Ascending aorta (tissue), 2 donors: ENCODE data around the gene SLITRK5. TPM values are rescaled to one million over a fixed set of nuclear protein-coding genes. Genes with fewer than 3 reads are reported as not detected.

Experiments used
- DNase-seq, 2 donors: peaks; one replicate each; pipeline ENCODE4 v3.0.0-alpha.2; 2019; ENCODE audit warnings: low spot score in 2 of 2
- H3K27ac ChIP-seq, 2 donors: fragments of 200-600 bp; sonication (generic); one replicate each; pipeline ENCODE4 v1.5.1; 2016 to 2017; ENCODE audit warnings: mild to moderate bottlenecking in 1 of 2
- H3K27me3 ChIP-seq: fragments of 200-600 bp; sonication (generic); one replicate; pipeline ENCODE4 v1.5.1; 2017
- H3K36me3 ChIP-seq, 2 donors: fragments of 200-600 bp; sonication (generic); one replicate each; pipeline ENCODE4 v1.5.1; 2016
- H3K4me1 ChIP-seq, 2 donors: fragments of 200-600 bp; sonication (generic); one replicate each; pipeline ENCODE4 v1.5.1; 2016 to 2017; ENCODE audit warnings: mild to moderate bottlenecking in 1 of 2
- H3K4me3 ChIP-seq, 2 donors: fragments of 200-600 bp; sonication (generic); one replicate each; pipeline ENCODE4 v1.5.1; 2016 to 2017; ENCODE audit warnings: mild to moderate bottlenecking in 1 of 2
- H3K9me3 ChIP-seq, 2 donors: fragments of 200-600 bp; sonication (generic); one replicate each; pipeline ENCODE4 v1.5.1; 2016
- intact Hi-C: fragments of 100-400 bp; cut with DNase I; formaldehyde crosslinking; loops from one replicate; pipeline ENCODE4 v1.15.1; 2023
- total RNA-seq: library from RNA; depleted of rRNA; stranded (reverse); fragments of >200 nt; gene quantifications from one replicate; pipeline ENCODE4 v1.1.0, GENCODE V29; 2016
- TF ChIP-seq, protein P1 (sequence below), 3 experiments: fragments of 200-600 bp in 2 of 3; fragments of 450-650 bp in 1 of 3; sonication (generic) in 2 of 3; IDR thresholded peaks; one replicate each; pipeline ENCODE4 v1.5.1; 2016 to 2019; ENCODE audit warnings: antibody characterized with exemption in 3 of 3, mild to moderate bottlenecking in 1 of 3, moderate library complexity in 1 of 3

SLITRK5 gene
- total RNA-seq, 1 donor from 2014 or later, result not detected

DNA sequence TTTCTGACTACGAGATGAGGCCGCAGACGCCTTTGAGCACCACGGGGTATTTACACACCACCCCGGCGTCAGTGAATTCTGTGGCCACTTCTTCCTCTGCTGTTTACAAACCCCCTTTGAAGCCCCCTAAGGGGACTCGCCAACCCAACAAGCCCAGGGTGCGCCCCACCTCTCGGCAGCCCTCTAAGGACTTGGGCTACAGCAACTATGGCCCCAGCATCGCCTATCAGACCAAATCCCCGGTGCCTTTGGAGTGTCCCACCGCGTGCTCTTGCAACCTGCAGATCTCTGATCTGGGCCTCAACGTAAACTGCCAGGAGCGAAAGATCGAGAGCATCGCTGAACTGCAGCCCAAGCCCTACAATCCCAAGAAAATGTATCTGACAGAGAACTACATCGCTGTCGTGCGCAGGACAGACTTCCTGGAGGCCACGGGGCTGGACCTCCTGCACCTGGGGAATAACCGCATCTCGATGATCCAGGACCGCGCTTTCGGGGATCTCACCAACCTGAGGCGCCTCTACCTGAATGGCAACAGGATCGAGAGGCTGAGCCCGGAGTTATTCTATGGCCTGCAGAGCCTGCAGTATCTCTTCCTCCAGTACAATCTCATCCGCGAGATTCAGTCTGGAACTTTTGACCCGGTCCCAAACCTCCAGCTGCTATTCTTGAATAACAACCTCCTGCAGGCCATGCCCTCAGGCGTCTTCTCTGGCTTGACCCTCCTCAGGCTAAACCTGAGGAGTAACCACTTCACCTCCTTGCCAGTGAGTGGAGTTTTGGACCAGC, 5.3 kb downstream of the SLITRK5 start:
- intact Hi-C loops, result no loop called here
- TF ChIP-seq, protein P1, sequence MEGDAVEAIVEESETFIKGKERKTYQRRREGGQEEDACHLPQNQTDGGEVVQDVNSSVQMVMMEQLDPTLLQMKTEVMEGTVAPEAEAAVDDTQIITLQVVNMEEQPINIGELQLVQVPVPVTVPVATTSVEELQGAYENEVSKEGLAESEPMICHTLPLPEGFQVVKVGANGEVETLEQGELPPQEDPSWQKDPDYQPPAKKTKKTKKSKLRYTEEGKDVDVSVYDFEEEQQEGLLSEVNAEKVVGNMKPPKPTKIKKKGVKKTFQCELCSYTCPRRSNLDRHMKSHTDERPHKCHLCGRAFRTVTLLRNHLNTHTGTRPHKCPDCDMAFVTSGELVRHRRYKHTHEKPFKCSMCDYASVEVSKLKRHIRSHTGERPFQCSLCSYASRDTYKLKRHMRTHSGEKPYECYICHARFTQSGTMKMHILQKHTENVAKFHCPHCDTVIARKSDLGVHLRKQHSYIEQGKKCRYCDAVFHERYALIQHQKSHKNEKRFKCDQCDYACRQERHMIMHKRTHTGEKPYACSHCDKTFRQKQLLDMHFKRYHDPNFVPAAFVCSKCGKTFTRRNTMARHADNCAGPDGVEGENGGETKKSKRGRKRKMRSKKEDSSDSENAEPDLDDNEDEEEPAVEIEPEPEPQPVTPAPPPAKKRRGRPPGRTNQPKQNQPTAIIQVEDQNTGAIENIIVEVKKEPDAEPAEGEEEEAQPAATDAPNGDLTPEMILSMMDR (IDR thresholded peaks at IDR 0.05), result no peak
- no peak for DNase-seq
- Histone ChIP-seq H3K4me3 (no peak overlapping the region), H3K9me3 (no peaks in the 10 kb centered on the region), H3K27ac (no peak overlapping the region), H3K36me3 (no peaks in the 10 kb centered on the region), H3K4me1 (peaks cover 4 to 11% of the 10 kb centered on the region in 2 donors), H3K27me3 (peaks cover 15% of the 10 kb centered on the region)

DNA sequence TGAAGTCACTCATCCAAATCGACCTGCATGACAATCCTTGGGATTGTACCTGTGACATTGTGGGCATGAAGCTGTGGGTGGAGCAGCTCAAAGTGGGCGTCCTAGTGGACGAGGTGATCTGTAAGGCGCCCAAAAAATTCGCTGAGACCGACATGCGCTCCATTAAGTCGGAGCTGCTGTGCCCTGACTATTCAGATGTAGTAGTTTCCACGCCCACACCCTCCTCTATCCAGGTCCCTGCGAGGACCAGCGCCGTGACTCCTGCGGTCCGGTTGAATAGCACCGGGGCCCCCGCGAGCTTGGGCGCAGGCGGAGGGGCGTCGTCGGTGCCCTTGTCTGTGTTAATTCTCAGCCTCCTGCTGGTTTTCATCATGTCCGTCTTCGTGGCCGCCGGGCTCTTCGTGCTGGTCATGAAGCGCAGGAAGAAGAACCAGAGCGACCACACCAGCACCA, 5.9 kb downstream of the SLITRK5 start:
- no peaks in the 10 kb centered on the region for H3K36me3 ChIP-seq
- peak overlapping the region in 1 of 2 donors; percentile 60 for H3K4me3 ChIP-seq
- H3K9me3 ChIP-seq, result no peaks in the 10 kb centered on the region
- TF ChIP-seq, protein P1 (IDR thresholded peaks at IDR 0.05), result no peak
- peaks cover 4 to 5% of the 10 kb centered on the region in 2 donors for H3K4me1 ChIP-seq
- DNase-seq, result no peak
- H3K27ac ChIP-seq, result no peak overlapping the region
- intact Hi-C loops, result no loop called here
- H3K27me3 ChIP-seq, result peaks cover 11% of the 10 kb centered on the region

DNA sequence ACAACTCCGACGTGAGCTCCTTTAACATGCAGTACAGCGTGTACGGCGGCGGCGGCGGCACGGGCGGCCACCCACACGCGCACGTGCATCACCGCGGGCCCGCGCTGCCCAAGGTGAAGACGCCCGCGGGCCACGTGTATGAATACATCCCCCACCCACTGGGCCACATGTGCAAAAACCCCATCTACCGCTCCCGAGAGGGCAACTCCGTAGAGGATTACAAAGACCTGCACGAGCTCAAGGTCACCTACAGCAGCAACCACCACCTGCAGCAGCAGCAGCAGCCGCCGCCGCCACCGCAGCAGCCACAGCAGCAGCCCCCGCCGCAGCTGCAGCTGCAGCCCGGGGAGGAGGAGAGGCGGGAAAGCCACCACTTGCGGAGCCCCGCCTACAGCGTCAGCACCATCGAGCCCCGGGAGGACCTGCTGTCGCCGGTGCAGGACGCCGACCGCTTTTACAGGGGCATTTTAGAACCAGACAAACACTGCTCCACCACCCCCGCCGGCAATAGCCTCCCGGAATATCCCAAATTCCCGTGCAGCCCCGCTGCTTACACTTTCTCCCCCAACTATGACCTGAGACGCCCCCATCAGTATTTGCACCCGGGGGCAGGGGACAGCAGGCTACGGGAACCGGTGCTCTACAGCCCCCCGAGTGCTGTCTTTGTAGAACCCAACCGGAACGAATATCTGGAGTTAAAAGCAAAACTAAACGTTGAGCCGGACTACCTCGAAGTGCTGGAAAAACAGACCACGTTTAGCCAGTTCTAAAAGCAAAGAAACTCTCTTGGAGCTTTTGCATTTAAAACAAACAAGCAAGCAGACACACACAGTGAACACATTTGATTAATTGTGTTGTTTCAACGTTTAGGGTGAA, 6.6 kb downstream of the SLITRK5 start:
- H3K36me3 ChIP-seq, result no peaks in the 10 kb centered on the region
- H3K9me3 ChIP-seq, result no peaks in the 10 kb centered on the region
- H3K27ac ChIP-seq, result no peak overlapping the region
- intact Hi-C loops, result no loop called here
- H3K27me3 ChIP-seq, result peaks cover 9% of the 10 kb centered on the region
- H3K4me3 ChIP-seq, result peak overlapping the region; percentile 48 to 60
- no peak for DNase-seq
- H3K4me1 ChIP-seq, result peaks cover 2 to 4% of the 10 kb centered on the region in 2 donors
- TF ChIP-seq, protein P1 (IDR thresholded peaks at IDR 0.05), result no peak

DNA sequence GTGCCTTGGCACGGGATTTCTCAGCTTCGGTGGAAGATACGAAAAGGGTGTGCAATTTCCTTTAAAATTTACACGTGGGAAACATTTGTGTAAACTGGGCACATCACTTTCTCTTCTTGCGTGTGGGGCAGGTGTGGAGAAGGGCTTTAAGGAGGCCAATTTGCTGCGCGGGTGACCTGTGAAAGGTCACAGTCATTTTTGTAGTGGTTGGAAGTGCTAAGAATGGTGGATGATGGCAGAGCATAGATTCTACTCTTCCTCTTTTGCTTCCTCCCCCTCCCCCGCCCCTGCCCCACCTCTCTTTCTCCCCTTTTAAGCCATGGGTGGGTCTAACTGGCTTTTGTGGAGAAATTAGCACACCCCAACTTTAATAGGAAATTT, 7.2 kb downstream of the SLITRK5 start:
- peaks cover 2 to 4% of the 10 kb centered on the region in 2 donors for H3K4me1 ChIP-seq
- H3K27ac ChIP-seq, result no peak overlapping the region
- H3K36me3 ChIP-seq, result no peaks in the 10 kb centered on the region
- DNase-seq, result no peak
- peaks cover 6% of the 10 kb centered on the region for H3K27me3 ChIP-seq
- TF ChIP-seq, protein P1 (IDR thresholded peaks at IDR 0.05), result no peak
- peak overlapping the region; percentile 48 to 60 for H3K4me3 ChIP-seq
- intact Hi-C loops, result no loop called here
- no peaks in the 10 kb centered on the region for H3K9me3 ChIP-seq

DNA sequence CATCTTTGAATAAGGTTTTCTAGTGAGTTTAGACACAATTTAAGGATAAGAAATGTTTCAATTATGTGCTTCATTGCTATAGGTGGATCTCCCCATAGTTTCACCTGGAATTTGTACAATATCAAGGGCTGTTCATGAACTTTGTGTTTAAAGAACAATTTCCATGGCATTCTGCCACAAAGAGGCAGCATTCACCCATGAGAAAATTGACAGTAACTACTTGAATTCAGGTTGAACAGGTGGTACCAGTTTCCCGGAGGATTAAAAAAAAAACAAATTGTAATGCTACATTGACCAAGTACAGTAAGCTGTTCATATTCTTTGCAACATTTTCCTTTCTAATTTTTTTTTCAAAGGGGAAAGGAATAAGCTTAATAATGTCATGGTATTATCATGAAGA, 9.1 kb downstream of the SLITRK5 start:
- no peaks in the 10 kb centered on the region for H3K9me3 ChIP-seq
- H3K36me3 ChIP-seq, result no peaks in the 10 kb centered on the region
- H3K4me3 ChIP-seq, result no peak overlapping the region
- peaks cover 2 to 4% of the 10 kb centered on the region in 2 donors for H3K4me1 ChIP-seq
- peaks cover 6% of the 10 kb centered on the region for H3K27me3 ChIP-seq
- TF ChIP-seq, protein P1 (IDR thresholded peaks at IDR 0.05), result no peak
- intact Hi-C loops, result no loop called here
- DNase-seq, result no peak
- no peak overlapping the region for H3K27ac ChIP-seq
